CD14-positive monocyte (primary cell): Measurements from ENCODE around the gene BCL2L2. TPM values are rescaled to one million over a fixed set of nuclear protein-coding genes. Genes with fewer than 3 reads are reported as not detected.

Experiments used
- DNase-seq, 3 donors: peaks; one replicate each; pipeline ENCODE4 v3.0.0-alpha.2; 2011 to 2022
- H2AFZ ChIP-seq: 2 replicates; pipeline ENCODE4 v1.6.0; 2012; ENCODE audit warnings: mild to moderate bottlenecking, low read depth, low read length, inconsistent platforms; ENCODE audit not compliant: insufficient read depth, poor library complexity, severe bottlenecking
- H3K27ac ChIP-seq, 2 donors: 1 replicate in 1 of 2; 2 replicates in 1 of 2; pipeline ENCODE4 v1.5.1; 2012 to 2013; ENCODE audit warnings: low read length in 2 of 2, control low read depth in 1 of 2, inconsistent platforms in 1 of 2, low read depth in 1 of 2, mild to moderate bottlenecking in 1 of 2
- H3K27me3 ChIP-seq, 2 donors: one replicate each; pipeline versions ENCODE4 v1.6.0 to v1.6.1; 2011 to 2013; ENCODE audit warnings: low read length in 2 of 2; ENCODE audit not compliant: control insufficient read depth in 2 of 2, insufficient read depth in 2 of 2
- H3K36me3 ChIP-seq, 2 donors: replicated peaks in 1 of 2; 1 replicate in 1 of 2; 2 replicates in 1 of 2; pipeline versions ENCODE4 v1.5.1 to v1.6.1; 2012 to 2013; ENCODE audit warnings: low read length in 2 of 2, control low read depth in 1 of 2, inconsistent platforms in 1 of 2, mild to moderate bottlenecking in 1 of 2; ENCODE audit not compliant: insufficient read depth in 2 of 2, control insufficient read depth in 1 of 2
- H3K4me1 ChIP-seq, 2 donors: 1 replicate in 1 of 2; 2 replicates in 1 of 2; pipeline versions ENCODE4 v1.5.1 to v1.6.1; 2012 to 2013; ENCODE audit warnings: low read length in 2 of 2, control low read depth in 1 of 2, inconsistent platforms in 1 of 2, mild to moderate bottlenecking in 1 of 2, moderate library complexity in 1 of 2; ENCODE audit not compliant: insufficient read depth in 2 of 2, control insufficient read depth in 1 of 2
- H3K4me2 ChIP-seq: replicated peaks from 2 replicates; pipeline ENCODE3; 2012; ENCODE audit warnings: low read length, moderate library complexity, mild to moderate bottlenecking; ENCODE audit not compliant: poor library complexity, severe bottlenecking; ENCODE audit errors: extremely low read depth
- H3K4me3 ChIP-seq, 3 experiments: fragments of 200-600 bp in 1 of 3; sonication (generic) in 1 of 3; replicated peaks in 1 of 3; 1 replicate in 2 of 3; 2 replicates in 1 of 3; pipeline ENCODE4 v1.5.1; 2011 to 2013; ENCODE audit warnings: low read length in 3 of 3, mild to moderate bottlenecking in 3 of 3, control low read depth in 2 of 3, low read depth in 2 of 3, inconsistent platforms in 1 of 3, moderate library complexity in 1 of 3
- H3K79me2 ChIP-seq: 2 replicates; pipeline ENCODE4 v1.6.0; 2012; ENCODE audit warnings: mild to moderate bottlenecking, control low read depth, inconsistent platforms, low read length, moderate library complexity; ENCODE audit not compliant: insufficient read depth
- H3K9ac ChIP-seq: 2 replicates; pipeline ENCODE4 v1.6.0; 2017; ENCODE audit warnings: low read length, mild to moderate bottlenecking; ENCODE audit not compliant: insufficient read depth, poor library complexity, severe bottlenecking
- H3K9me3 ChIP-seq, 2 donors: replicated peaks in 1 of 2; 1 replicate in 1 of 2; 2 replicates in 1 of 2; pipeline versions ENCODE4 v1.5.1 to v1.6.1; 2012 to 2013; ENCODE audit warnings: low read length in 2 of 2, control low read depth in 1 of 2; ENCODE audit not compliant: control insufficient read depth in 1 of 2, insufficient read depth in 1 of 2
- H4K20me1 ChIP-seq: 2 replicates; pipeline ENCODE4 v1.6.0; 2012; ENCODE audit warnings: mild to moderate bottlenecking, low read length, control low read depth, moderate library complexity; ENCODE audit not compliant: insufficient read depth
- H3K27ac Mint-ChIP-seq, 7 donors: one replicate each; pipeline ENCODE4 v1.8.0; 2020; ENCODE audit warnings: mild to moderate bottlenecking in 7 of 7, mixed read lengths in 7 of 7, moderate library complexity in 6 of 7, inconsistent platforms in 2 of 7
- H3K27me3 Mint-ChIP-seq, 3 donors: one replicate each; pipeline ENCODE4 v1.8.0; 2021 to 2022; ENCODE audit warnings: low read depth in 3 of 3, mild to moderate bottlenecking in 3 of 3, mixed read lengths in 3 of 3, moderate library complexity in 3 of 3, inconsistent platforms in 1 of 3
- H3K36me3 Mint-ChIP-seq, 2 donors: one replicate each; pipeline ENCODE4 v1.8.0; 2020; ENCODE audit warnings: mixed read lengths in 2 of 2, inconsistent platforms in 1 of 2, mild to moderate bottlenecking in 1 of 2
- H3K4me1 Mint-ChIP-seq: one replicate; pipeline ENCODE4 v1.8.0; 2020; ENCODE audit warnings: mild to moderate bottlenecking, mixed read lengths
- H3K4me3 Mint-ChIP-seq, 2 donors: one replicate each; pipeline ENCODE4 v1.8.0; 2020; ENCODE audit warnings: mild to moderate bottlenecking in 2 of 2, mixed read lengths in 2 of 2, moderate library complexity in 1 of 2
- H3K9me3 Mint-ChIP-seq, 7 donors: one replicate each; pipeline ENCODE4 v1.8.0; 2020 to 2022; ENCODE audit warnings: mixed read lengths in 7 of 7, mild to moderate bottlenecking in 6 of 7, moderate library complexity in 6 of 7, inconsistent platforms in 2 of 7
- WGBS: methylation state at CpG from one replicate; pipeline ENCODE4 v1.1.5; 2013; ENCODE audit warnings: missing lambda C conversion rate; ENCODE audit not compliant: insufficient coverage; 5-methylcytosine and 5-hydroxymethylcytosine counted together
- intact Hi-C, 2 donors: fragments of 100-400 bp; cut with micrococcal nuclease; formaldehyde crosslinking; loops; one replicate each; pipeline versions ENCODE4 v1.15.0 to v1.15.1; 2023
- polyA plus RNA-seq, 3 donors: library from polyadenylated mRNA; depleted of rRNA in 1 of 3; unstranded in 2 of 3; stranded (reverse) in 1 of 3; fragments of 300-500 nt in 2 of 3; fragments of >200 nt in 1 of 3; fragmentation: Illumina TruSeq in 2 of 3; gene quantifications; 1 replicate in 2 of 3; 2 replicates in 1 of 3; pipeline ENCODE4 v1.2.3, GENCODE V29; 2012 to 2021
- TF ChIP-seq, protein P1 (sequence below): fragments of 200-600 bp; IDR thresholded peaks from one replicate; pipeline ENCODE4 v1.8.0; 2022; ENCODE audit warnings: antibody characterized with exemption, mild to moderate bottlenecking

BCL2L2 gene
- polyA plus RNA-seq, 3 donors = 0.90 to 23.7 (median 1.4) TPM

DNA sequence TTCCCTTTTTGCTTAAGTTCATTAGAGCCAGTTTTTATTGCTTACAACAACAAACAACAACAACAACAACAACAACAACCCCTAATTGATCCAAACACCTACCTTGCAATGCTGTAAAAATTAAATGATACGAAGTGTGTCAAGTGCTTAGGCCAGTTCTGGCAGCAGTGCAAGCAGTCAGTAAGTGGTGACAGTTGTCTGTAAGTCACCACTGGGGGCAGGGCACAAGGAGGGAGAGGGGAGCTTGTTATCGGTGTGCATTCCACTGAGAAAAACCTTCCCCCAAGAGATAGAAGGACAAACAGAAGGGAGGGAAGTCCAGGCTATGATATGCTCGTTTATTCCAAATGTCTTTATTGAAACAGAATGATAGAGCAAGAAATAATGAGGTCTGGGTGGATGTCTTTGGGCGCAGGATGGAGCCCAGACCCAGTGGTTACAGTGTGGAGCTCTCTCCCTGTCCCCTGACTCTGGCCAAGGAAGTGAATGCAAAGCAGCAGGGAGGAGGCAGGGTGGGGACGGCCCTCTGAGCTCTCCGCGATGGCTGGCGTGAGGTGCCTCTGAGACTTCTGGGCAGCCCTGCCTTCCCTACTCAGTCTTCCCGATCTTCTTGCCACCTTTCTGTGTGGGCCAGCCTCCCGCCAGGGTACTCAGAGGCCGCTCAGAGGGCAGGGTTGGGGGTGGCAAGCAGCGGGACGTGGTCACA is 39.5 kb downstream of the BCL2L2 start:
- Mint-ChIP-seq H3K27ac (peak overlapping the region in 1 of 7 donors; percentile 35), H3K9me3 (peaks cover 2 to 10% (median 4%) of the 10 kb centered on the region in 7 donors), H3K27me3 (peaks cover 15 to 28% (median 19%) of the 10 kb centered on the region in 3 donors)

GRCh38 chr14:23346693-23347405 is 40.2 kb downstream of the BCL2L2 start:
- TF ChIP-seq, protein P1, sequence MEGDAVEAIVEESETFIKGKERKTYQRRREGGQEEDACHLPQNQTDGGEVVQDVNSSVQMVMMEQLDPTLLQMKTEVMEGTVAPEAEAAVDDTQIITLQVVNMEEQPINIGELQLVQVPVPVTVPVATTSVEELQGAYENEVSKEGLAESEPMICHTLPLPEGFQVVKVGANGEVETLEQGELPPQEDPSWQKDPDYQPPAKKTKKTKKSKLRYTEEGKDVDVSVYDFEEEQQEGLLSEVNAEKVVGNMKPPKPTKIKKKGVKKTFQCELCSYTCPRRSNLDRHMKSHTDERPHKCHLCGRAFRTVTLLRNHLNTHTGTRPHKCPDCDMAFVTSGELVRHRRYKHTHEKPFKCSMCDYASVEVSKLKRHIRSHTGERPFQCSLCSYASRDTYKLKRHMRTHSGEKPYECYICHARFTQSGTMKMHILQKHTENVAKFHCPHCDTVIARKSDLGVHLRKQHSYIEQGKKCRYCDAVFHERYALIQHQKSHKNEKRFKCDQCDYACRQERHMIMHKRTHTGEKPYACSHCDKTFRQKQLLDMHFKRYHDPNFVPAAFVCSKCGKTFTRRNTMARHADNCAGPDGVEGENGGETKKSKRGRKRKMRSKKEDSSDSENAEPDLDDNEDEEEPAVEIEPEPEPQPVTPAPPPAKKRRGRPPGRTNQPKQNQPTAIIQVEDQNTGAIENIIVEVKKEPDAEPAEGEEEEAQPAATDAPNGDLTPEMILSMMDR = no peak
- Histone ChIP-seq H2AFZ (no peak overlapping the region), H3K27ac (no peak overlapping the region), H3K4me1 (peaks cover 1 to 3% of the 10 kb centered on the region in 2 donors), H3K27me3 (peaks cover 17 to 18% of the 10 kb centered on the region in 2 donors), H4K20me1 (no peaks in the 10 kb centered on the region), H3K36me3 (no peaks in the 10 kb centered on the region), H3K4me2 (no peak overlapping the region), H3K9me3 (peaks cover 0 to 10% of the 10 kb centered on the region in 2 donors), H3K9ac (no peak overlapping the region), H3K4me3 (no peak overlapping the region), H3K79me2 (no peaks in the 10 kb centered on the region)
- intact Hi-C loops = no loop called here
- Mint-ChIP-seq H3K9me3 (peaks cover 2 to 9% (median 6%) of the 10 kb centered on the region in 7 donors), H3K4me1 (peaks cover 4% of the 10 kb centered on the region), H3K36me3 (peaks cover 0 to 6% of the 10 kb centered on the region in 2 donors), H3K27me3 (peaks cover 23 to 34% (median 26%) of the 10 kb centered on the region in 3 donors), H3K4me3 (no peak overlapping the region), H3K27ac (no peak overlapping the region)
- 94% methylated on average over 22 of the region's 27 CpGs for WGBS
- DNase-seq = no peak

More for the DNA sequence above, 39.5 kb downstream of the BCL2L2 start:
- intact Hi-C loops = no loop called here
- peaks cover 0 to 3% of the 10 kb centered on the region in 2 donors for H3K9me3 ChIP-seq
- no peaks in the 10 kb centered on the region for H3K4me1 Mint-ChIP-seq
- 91% methylated on average over 9 of the region's 13 CpGs for whole genome bisulfite sequencing
- no peak overlapping the region for H3K4me3 Mint-ChIP-seq
- peaks cover 0 to 2% of the 10 kb centered on the region in 2 donors for H3K36me3 Mint-ChIP-seq
- TF ChIP-seq, protein P1 = no peak
- no peak overlapping the region for H3K27ac ChIP-seq
- H3K4me3 ChIP-seq = no peak overlapping the region
- no peaks in the 10 kb centered on the region for H3K36me3 ChIP-seq
- no peak overlapping the region for H2AFZ ChIP-seq
- H3K79me2 ChIP-seq = no peaks in the 10 kb centered on the region
- H3K9ac ChIP-seq = no peak overlapping the region
- peaks cover 10% of the 10 kb centered on the region in 2 donors for H3K27me3 ChIP-seq
- H3K4me2 ChIP-seq = no peak overlapping the region
- no peaks in the 10 kb centered on the region for H4K20me1 ChIP-seq
- no peak for DNase-seq
- no peaks in the 10 kb centered on the region for H3K4me1 ChIP-seq
